H1 (cell line): ENCODE data around the gene ETF1. TPM values are rescaled to one million over a fixed set of nuclear protein-coding genes. Genes with fewer than 3 reads are reported as not detected.

Experiments
- CTCF ChIA-PET: fragments of 300-600 bp; sonication (Branson Sonifier 250); formaldehyde crosslinking; loops from one replicate; lab custom pipeline; 2021; ENCODE audit not compliant: partially characterized antibody; lab: Charles Lee
- POLR2A ChIA-PET: fragments of 300-600 bp; sonication (Branson Sonifier 250); formaldehyde crosslinking; loops from one replicate; lab custom pipeline; 2021; ENCODE audit warnings: inconsistent platforms; ENCODE audit not compliant: partially characterized antibody; lab: Charles Lee
- DNase-seq, 2 experiments: peaks; one replicate each; pipeline versions ENCODE4 v3.0.0 to v3.0.0-alpha.2; 2010 to 2022; ENCODE audit warnings: low spot score in 2 of 2, low read depth in 1 of 2, mixed read lengths in 1 of 2
- FAIRE-seq: peaks from 2 replicates; lab custom pipeline; 2011; peaks lifted over from hg19 to GRCh38; lab: Jason Lieb, UNC
- H2AFZ ChIP-seq: 2 replicates; pipeline ENCODE4 v1.8.1; 2012; ENCODE audit warnings: low read length, inconsistent platforms
- H2AK5ac ChIP-seq: 2 replicates; pipeline ENCODE4 v1.6.1; 2013; ENCODE audit warnings: low read depth, low read length
- H2BK120ac ChIP-seq: replicated peaks from 2 replicates; pipeline ENCODE3; 2013; ENCODE audit warnings: low read depth, low read length, inconsistent platforms
- H2BK12ac ChIP-seq: 2 replicates; pipeline ENCODE4 v1.6.1; 2013; ENCODE audit warnings: low read depth, low read length
- H2BK15ac ChIP-seq: 2 replicates; pipeline ENCODE4 v1.6.1; 2013; ENCODE audit warnings: low read length
- H2BK20ac ChIP-seq: 2 replicates; pipeline ENCODE4 v1.6.1; 2013; ENCODE audit warnings: low read length
- H2BK5ac ChIP-seq: 2 replicates; pipeline ENCODE4 v1.6.1; 2013; ENCODE audit warnings: low read depth, low read length
- H3K14ac ChIP-seq: 2 replicates; pipeline ENCODE4 v1.6.1; 2013; ENCODE audit warnings: inconsistent platforms; ENCODE audit not compliant: insufficient read length
- H3K18ac ChIP-seq: 2 replicates; pipeline ENCODE4 v1.6.1; 2013; ENCODE audit warnings: low read length; ENCODE audit errors: extremely low read depth
- H3K23ac ChIP-seq: 2 replicates; pipeline ENCODE4 v1.6.1; 2013; ENCODE audit warnings: inconsistent platforms; ENCODE audit not compliant: insufficient read length
- H3K23me2 ChIP-seq: 2 replicates; pipeline ENCODE4 v1.6.1; 2013; ENCODE audit warnings: low read depth, low read length
- H3K27ac ChIP-seq: 2 replicates; pipeline ENCODE4 v1.6.1; 2011; ENCODE audit warnings: low read depth, low read length, inconsistent platforms
- H3K27me3 ChIP-seq, 4 experiments: replicated peaks in 1 of 4; 1 replicate in 1 of 4; 2 replicates in 3 of 4; pipeline versions ENCODE4 v1.6.1 to v1.8.1; 2011 to 2013; ENCODE audit warnings: low read length in 3 of 4, mild to moderate bottlenecking in 3 of 4, inconsistent platforms in 2 of 4, mixed read lengths in 2 of 4, moderate library complexity in 1 of 4; ENCODE audit not compliant: control insufficient read depth in 3 of 4, insufficient read depth in 3 of 4; ENCODE audit errors: extremely low read depth in 1 of 4
- H3K36me3 ChIP-seq, 4 experiments: 2 replicates each; pipeline versions ENCODE4 v1.6.1 to v1.8.1; 2011 to 2013; ENCODE audit warnings: mild to moderate bottlenecking in 4 of 4, low read length in 3 of 4, moderate library complexity in 2 of 4, control low read depth in 1 of 4, inconsistent platforms in 1 of 4; ENCODE audit not compliant: insufficient read depth in 4 of 4, control insufficient read depth in 2 of 4
- H3K4ac ChIP-seq: replicated peaks from 2 replicates; pipeline ENCODE3; 2013; ENCODE audit warnings: low read length, low read depth, mixed read lengths, inconsistent platforms; ENCODE audit not compliant: insufficient read length
- H3K4me1 ChIP-seq, 4 experiments: replicated peaks in 1 of 4; 1 replicate in 1 of 4; 2 replicates in 3 of 4; pipeline versions ENCODE4 v1.6.1 to v1.8.1; 2011 to 2013; ENCODE audit warnings: low read length in 3 of 4, inconsistent platforms in 2 of 4, mixed read lengths in 1 of 4; ENCODE audit not compliant: insufficient read depth in 4 of 4, control insufficient read depth in 3 of 4
- H3K4me2 ChIP-seq, 2 experiments: 2 replicates each; pipeline versions ENCODE4 v1.6.1 to v1.8.1; 2011 to 2013; ENCODE audit warnings: low read depth in 2 of 2, low read length in 2 of 2, control low read depth in 1 of 2, inconsistent platforms in 1 of 2, mild to moderate bottlenecking in 1 of 2; ENCODE audit not compliant: insufficient read depth in 1 of 2
- H3K4me3 ChIP-seq, 4 experiments: fragments of 200-600, 300-600 bp in 1 of 4; sonication (generic), shearing (Covaris generic), sonication (Bioruptor Twin) in 1 of 4; 2 replicates each; pipeline versions ENCODE4 v1.5.1 to v1.8.1; 2011 to 2016; ENCODE audit warnings: low read length in 4 of 4, low read depth in 3 of 4, control low read depth in 2 of 4, inconsistent platforms in 2 of 4, mild to moderate bottlenecking in 2 of 4, mixed read lengths in 1 of 4, moderate library complexity in 1 of 4; ENCODE audit not compliant: insufficient read depth in 2 of 4; ENCODE audit errors: extremely low read depth in 1 of 4
- H3K56ac ChIP-seq: replicated peaks from 2 replicates; pipeline ENCODE3; 2013; ENCODE audit warnings: low read depth, mild to moderate bottlenecking, mixed read lengths, low read length, inconsistent platforms; ENCODE audit not compliant: insufficient read length
- H3K79me1 ChIP-seq: 2 replicates; pipeline ENCODE4 v1.6.1; 2013; ENCODE audit warnings: low read depth, low read length, control low read depth
- H3K79me2 ChIP-seq, 2 experiments: 2 replicates each; pipeline versions ENCODE4 v1.6.1 to v1.8.1; 2012 to 2013; ENCODE audit warnings: low read length in 2 of 2, mild to moderate bottlenecking in 2 of 2, inconsistent platforms in 1 of 2; ENCODE audit not compliant: insufficient read depth in 2 of 2, control insufficient read depth in 1 of 2
- H3K9ac ChIP-seq, 4 experiments: replicated peaks in 1 of 4; 1 replicate in 1 of 4; 2 replicates in 3 of 4; pipeline versions ENCODE4 v1.6.1 to v1.8.1; 2011 to 2013; ENCODE audit warnings: low read depth in 3 of 4, low read length in 3 of 4, control low read depth in 2 of 4, mild to moderate bottlenecking in 2 of 4, moderate library complexity in 2 of 4, inconsistent platforms in 1 of 4; ENCODE audit errors: extremely low read depth in 1 of 4
- H3K9me3 ChIP-seq, 2 experiments: 2 replicates each; pipeline versions ENCODE4 v1.6.1 to v1.8.1; 2012 to 2013; ENCODE audit warnings: mild to moderate bottlenecking in 2 of 2, moderate library complexity in 2 of 2, control low read depth in 1 of 2, inconsistent platforms in 1 of 2, low read depth in 1 of 2, low read length in 1 of 2, mixed read lengths in 1 of 2; ENCODE audit not compliant: insufficient read depth in 2 of 2
- H4K20me1 ChIP-seq, 2 experiments: replicated peaks in 1 of 2; 2 replicates each; pipeline versions ENCODE3 to v1.8.1; 2011 to 2013; ENCODE audit warnings: inconsistent platforms in 2 of 2, low read length in 2 of 2, mild to moderate bottlenecking in 1 of 2; ENCODE audit not compliant: insufficient read depth in 2 of 2, control insufficient read depth in 1 of 2
- H4K5ac ChIP-seq: 2 replicates; pipeline ENCODE4 v1.6.1; 2013; ENCODE audit warnings: low read length, low read depth, mixed read lengths, inconsistent platforms; ENCODE audit not compliant: insufficient read length
- H4K8ac ChIP-seq: 2 replicates; pipeline ENCODE4 v1.8.0; 2013; ENCODE audit warnings: mild to moderate bottlenecking, moderate library complexity, low read length, inconsistent platforms; ENCODE audit not compliant: insufficient read depth; ENCODE audit errors: extremely low read depth
- H4K91ac ChIP-seq: replicated peaks from 2 replicates; pipeline ENCODE3; 2013; ENCODE audit warnings: low read length, mixed read lengths, inconsistent platforms; ENCODE audit not compliant: insufficient read length
- ASH2L ChIP-seq: fragments of 200-600, 300-600 bp; sonication (generic); IDR thresholded peaks from one replicate; pipeline ENCODE4 v1.7.1; 2017; ENCODE audit warnings: low read length
- BRCA1 ChIP-seq: IDR thresholded peaks from 2 replicates; pipeline ENCODE4 v1.6.1; 2012; ENCODE audit warnings: low read depth, low read length, improper control_type of control experiment
- EGR1 ChIP-seq: IDR thresholded peaks from 2 replicates; pipeline ENCODE4 v1.6.1; 2011; ENCODE audit warnings: low read depth, low read length, borderline replicate concordance
- GABPA ChIP-seq: IDR thresholded peaks from 2 replicates; pipeline ENCODE4 v1.6.1; 2011; ENCODE audit warnings: mild to moderate bottlenecking, low read length, moderate library complexity, borderline replicate concordance; ENCODE audit not compliant: insufficient read depth
- KDM1A ChIP-seq: fragments of 200-600, 300-600 bp; sonication (generic); IDR thresholded peaks from 2 replicates; pipeline ENCODE4 v1.7.1; 2016; ENCODE audit warnings: mild to moderate bottlenecking, low read length, borderline replicate concordance
- POLR2AphosphoS5 ChIP-seq: IDR thresholded peaks from 2 replicates; pipeline ENCODE4 v1.6.1; 2011; ENCODE audit warnings: low read depth, low read length
- SP1 ChIP-seq: IDR thresholded peaks from 2 replicates; pipeline ENCODE4 v1.6.1; 2011; ENCODE audit warnings: low read depth, low read length
- SRF ChIP-seq: IDR thresholded peaks from 2 replicates; pipeline ENCODE4 v1.6.1; 2011; ENCODE audit warnings: mild to moderate bottlenecking, low read depth, low read length, moderate library complexity
- TAF7 ChIP-seq: optimal IDR thresholded peaks from 2 replicates; pipeline ENCODE3; 2011; ENCODE audit warnings: low read depth, mild to moderate bottlenecking, inconsistent platforms, low read length, moderate library complexity, borderline replicate concordance
- TCF12 ChIP-seq: IDR thresholded peaks from 2 replicates; pipeline ENCODE4 v1.6.1; 2011; ENCODE audit warnings: low read depth, mild to moderate bottlenecking, low read length
- YY1 ChIP-seq: IDR thresholded peaks from 2 replicates; pipeline ENCODE4 v1.6.1; 2011; ENCODE audit warnings: low read depth, mild to moderate bottlenecking, low read length
- WGBS, 2 experiments: shearing (Covaris generic) in 1 of 2; methylation state at CpG; one replicate each; pipeline versions ENCODE4 v1.1.6 to v1.1.7; 2013 to 2015; ENCODE audit warnings: low lambda C conversion rate in 2 of 2, mixed read lengths in 2 of 2, inconsistent platforms in 1 of 2, low coverage in 1 of 2, missing lambda C conversion rate in 1 of 2; ENCODE audit not compliant: insufficient replicate concordance in 2 of 2, insufficient coverage in 1 of 2, insufficient read length in 1 of 2; ENCODE audit errors: extremely low coverage in 1 of 2, missing lambda C conversion rate in 1 of 2; 5-methylcytosine and 5-hydroxymethylcytosine counted together
- polyA plus RNA-seq, 7 experiments: library from polyadenylated mRNA; depleted of rRNA in 3 of 7; stranded (reverse) in 5 of 7; unstranded in 2 of 7; fragments of >200 nt in 5 of 7; fragments of 200-250 nt in 2 of 7; gene quantifications; 1 replicate in 5 of 7; 2 replicates in 1 of 7; 4 replicates in 1 of 7; pipeline versions ENCODE4 v1.2.1 to v1.2.3, GENCODE V29; 2011 to 2013; ENCODE audit warnings: missing spikeins in 2 of 7, mixed read lengths in 2 of 7
- total RNA-seq: library from RNA; stranded (reverse); fragmentation: NEBNext Ultra II Directional; extraction: Animal tissue kit (Norgen Biotek cat#: 25700); gene quantifications from 2 replicates; pipeline ENCODE4 v1.2.1, GENCODE V29; 2021
- TF ChIP-seq, protein P1 (sequence below): IDR thresholded peaks from 2 replicates; pipeline ENCODE4 v1.6.1; 2011; ENCODE audit warnings: low read depth, mild to moderate bottlenecking, low read length; ENCODE audit not compliant: insufficient read depth

The ETF1 gene
- total and polyA plus RNA-seq, 2 of the 8 experiments (the other 6 are each of a cell fraction or from before 2014, with no cell fraction given) = 50.5 to 168 TPM

DNA sequence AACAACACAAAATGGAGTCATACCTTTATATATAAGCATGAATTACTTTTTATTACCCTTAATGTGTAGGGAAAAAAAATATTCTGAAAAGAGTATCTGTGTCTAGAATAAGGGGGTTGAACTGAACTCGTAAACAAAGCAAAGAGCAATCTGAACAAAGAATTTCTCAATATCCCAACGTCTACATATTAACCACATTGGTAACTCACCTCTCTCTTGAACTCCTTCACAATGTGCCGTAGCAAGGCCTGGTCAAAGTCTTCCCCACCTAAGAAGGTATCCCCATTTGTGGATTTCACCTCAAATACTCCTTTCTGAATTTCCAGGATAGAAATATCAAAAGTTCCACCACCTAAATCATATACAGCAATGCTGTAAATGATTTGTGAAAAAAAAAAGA is 23.8 kb upstream of the ETF1 start:
- Histone ChIP-seq H3K79me1 (peaks cover 3% of the 10 kb centered on the region), H3K14ac (no peak overlapping the region), H3K18ac (no peak overlapping the region), H4K5ac (no peak overlapping the region), H4K91ac (no peak overlapping the region), H2BK12ac (no peak overlapping the region), H3K23me2 (no peaks in the 10 kb centered on the region), H2BK20ac (no peak overlapping the region), H3K79me2 (peaks cover 0 to 89% of the 10 kb centered on the region in 2 experiments; a peak in 3 of 4 replicates), H3K4me3 (no peak overlapping the region), H3K9ac (no peak overlapping the region), H3K56ac (no peak overlapping the region), H2BK15ac (no peak overlapping the region), H4K8ac (no peak overlapping the region), H2BK5ac (no peak overlapping the region), H3K27ac (no peak overlapping the region), H2AFZ (no peak overlapping the region), H2AK5ac (no peak overlapping the region), H3K27me3 (no peaks in the 10 kb centered on the region), H2BK120ac (no peak overlapping the region), H3K4ac (no peak overlapping the region), H3K36me3 (peaks cover 51 to 96% (median 81%) of the 10 kb centered on the region in 4 experiments), H4K20me1 (peaks cover 9 to 17% of the 10 kb centered on the region in 2 experiments), H3K23ac (no peak overlapping the region), H3K4me1 (no peaks in the 10 kb centered on the region), H3K4me2 (no peak overlapping the region), H3K9me3 (no peaks in the 10 kb centered on the region)
- TF ChIP-seq ASH2L = no peak
- TF ChIP-seq SRF = no peak
- TF ChIP-seq BRCA1 = no peak
- no peak for TF ChIP-seq TAF7
- no peak for TF ChIP-seq TCF12
- TF ChIP-seq SP1 = no peak
- no peak for TF ChIP-seq EGR1
- no peak for TF ChIP-seq POLR2AphosphoS5
- no peak for TF ChIP-seq YY1
- TF ChIP-seq, protein P1, sequence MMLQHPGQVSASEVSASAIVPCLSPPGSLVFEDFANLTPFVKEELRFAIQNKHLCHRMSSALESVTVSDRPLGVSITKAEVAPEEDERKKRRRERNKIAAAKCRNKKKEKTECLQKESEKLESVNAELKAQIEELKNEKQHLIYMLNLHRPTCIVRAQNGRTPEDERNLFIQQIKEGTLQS = no peak
- TF ChIP-seq GABPA = no peak
- no peak for TF ChIP-seq KDM1A
- FAIRE-seq = no peak
- 88% methylated on average over 3 of the region's 3 CpGs; no CpG with 5 or more reads in 1 of the 2 experiments for WGBS, 2 experiments
- POLR2A ChIA-PET = interaction anchor here (0.6 to 26.9 kb wide), 9 partner anchors 0 to 193 kb away, joined by 3 to 1018 read pairs (median 4); partner anchors contain the start of genes ETF1 and HSPA9
- DNase-seq = no peak
- CTCF ChIA-PET = interaction anchor here (1.1 to 1.3 kb wide), 2 partner anchors 14 to 27 kb away, joined by 3 read pairs; no protein-coding TSS in a partner anchor
